Stromal cell of bone marrow (primary cell): ENCODE data around the gene CTDP1.

Experiments
- DNase-seq: peaks from one replicate; pipeline ENCODE4 v3.0.0-alpha.2; 2012; ENCODE audit warnings: low read depth

Gene CTDP1

DNA sequence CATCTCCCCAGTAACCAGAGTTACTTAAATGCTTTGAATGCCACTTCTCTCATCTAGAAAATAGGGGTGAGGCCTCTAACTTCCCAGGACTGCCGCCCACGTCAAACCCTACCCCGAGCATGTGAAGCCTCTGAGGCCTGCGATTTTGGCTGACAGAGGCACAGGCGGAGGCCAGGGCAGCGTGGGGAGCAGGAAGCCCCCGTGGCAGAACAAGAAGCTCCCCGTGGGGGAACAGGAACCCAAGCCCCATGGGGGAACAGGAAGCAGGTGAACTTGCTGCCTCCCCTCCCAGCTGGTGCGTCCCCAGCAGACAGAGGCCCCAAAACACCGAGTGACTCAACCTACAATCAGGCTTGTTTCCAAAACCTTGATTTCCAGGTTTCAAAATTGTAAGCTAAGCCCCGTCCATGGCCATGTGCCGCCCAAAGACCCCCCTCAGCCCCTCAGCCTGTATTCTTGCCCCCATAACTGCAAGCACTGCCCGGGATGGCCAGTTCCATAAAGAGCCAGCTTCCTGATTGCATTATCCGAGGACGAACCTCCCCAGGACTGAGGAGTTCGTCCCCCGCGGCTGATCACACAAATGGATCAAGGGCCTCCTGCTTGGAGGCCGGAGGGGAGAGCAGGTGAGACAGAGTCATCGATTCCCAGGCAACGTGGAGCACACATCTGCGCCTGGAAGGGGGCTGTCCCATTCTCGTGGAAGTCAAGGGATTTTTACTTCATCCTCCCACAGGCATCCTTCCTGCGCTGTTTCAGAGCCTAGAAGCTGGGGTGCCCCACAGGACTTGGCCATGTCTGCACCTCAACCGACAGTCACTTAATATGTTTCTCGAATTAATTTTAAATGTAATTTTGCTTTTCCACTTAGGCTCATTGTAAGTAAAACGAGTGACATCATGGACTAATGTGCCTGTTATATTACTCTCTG is 36.3 kb upstream of the CTDP1 start:
- DNase-seq = no peak

DNA sequence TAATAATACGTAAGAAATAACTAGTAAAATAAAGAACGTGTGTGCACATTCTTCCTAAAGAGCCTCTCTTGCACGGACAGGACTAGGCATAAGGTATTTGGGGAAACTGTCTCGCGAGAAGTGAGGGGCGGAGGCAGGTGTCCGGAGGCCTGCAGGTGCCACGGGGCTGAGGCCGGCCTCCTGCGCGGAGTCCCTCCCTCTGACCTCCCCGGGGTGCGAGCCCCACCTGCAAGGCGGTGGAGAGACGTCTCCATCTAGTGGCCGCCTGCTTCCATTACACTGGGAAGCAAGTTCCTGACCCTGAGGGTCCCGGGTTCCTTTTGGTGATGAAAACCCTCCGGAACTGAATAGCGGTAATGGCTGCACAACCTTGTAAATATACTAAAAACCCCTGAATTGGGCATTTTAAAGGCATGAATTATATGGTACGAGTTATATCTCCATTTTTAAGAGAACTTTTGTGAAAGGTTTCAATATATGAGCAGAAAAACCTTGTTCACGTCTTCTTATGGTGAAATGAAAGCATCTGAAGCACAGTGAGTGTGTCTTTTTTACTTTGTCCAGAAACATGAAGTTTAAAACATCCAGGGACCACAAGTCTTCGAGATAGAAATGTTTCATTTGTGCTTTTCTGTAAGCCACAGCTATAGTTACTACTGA is 35.5 kb upstream of the CTDP1 start:
- DNase-seq = no peak

DNA sequence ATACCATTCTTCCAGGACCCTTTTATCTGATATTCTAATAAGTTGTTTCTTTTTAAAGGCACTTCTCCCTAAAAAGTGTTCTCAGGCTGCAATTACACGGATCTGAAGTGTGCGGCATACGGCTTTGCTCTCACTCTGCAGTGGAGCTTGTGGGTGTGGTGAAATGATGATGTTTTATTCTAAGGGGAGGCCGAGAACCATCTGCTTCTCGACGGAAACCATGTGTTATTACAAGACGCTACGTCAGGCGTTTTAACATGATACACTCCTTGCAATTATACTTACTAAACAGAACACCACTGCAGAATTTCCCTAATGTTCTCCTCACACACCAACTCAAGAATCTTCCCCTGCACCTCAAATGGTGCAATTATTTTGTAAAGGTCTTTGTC is 34.9 kb upstream of the CTDP1 start:
- DNase-seq = no peak

DNA sequence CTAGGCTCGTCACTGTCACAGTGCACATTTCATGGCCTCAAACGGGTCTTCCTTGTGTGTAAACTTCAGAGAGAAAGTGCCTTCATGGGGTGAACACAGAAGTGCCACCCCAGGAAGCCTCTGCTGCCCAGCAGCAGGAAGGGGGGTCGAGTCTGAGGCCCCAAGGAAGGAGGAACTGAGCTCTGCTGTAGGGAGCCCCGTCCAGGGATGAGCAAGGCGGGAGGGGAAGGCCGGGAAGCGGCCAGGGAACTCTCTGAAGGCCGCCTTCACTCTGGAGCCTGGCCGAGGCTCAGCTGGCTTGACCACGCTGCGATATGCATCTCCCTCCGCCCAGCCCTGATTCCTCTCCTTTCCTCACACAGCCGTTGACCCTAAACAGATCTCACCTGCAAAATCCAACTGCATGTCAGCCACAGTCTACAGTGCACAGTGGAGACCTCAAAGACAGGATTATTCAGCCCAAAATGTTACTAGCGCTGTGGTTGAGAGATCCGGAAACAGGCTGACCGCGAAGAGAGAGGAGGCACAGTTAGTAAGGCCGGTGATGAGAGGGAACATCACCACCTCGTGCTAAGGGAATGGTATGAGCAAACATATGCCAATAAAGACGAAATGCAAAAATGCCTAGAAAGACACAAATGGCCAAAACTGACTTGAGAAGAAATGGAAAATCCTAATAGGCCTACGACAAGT is 34.2 kb upstream of the CTDP1 start:
- DNase-seq = no peak

DNA sequence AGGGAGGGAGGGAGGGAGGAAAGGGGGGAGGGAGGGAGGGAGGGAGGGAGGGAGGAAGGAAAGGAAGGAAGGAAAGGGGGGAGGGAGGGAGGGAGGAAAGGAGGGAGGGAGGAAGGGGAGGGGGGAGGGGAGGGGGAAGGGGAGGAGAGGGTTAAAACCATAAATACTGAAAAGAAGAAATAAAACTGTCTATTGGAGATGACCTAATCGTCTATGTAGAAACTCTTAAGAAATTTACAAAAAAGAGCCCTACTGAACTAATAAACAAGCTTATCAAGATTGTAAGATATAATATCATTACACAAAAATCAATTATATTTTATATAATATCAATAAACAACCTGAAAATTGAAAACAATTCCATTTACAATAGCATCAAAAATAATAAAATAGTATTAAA is 32.3 kb upstream of the CTDP1 start:
- DNase-seq = no peak

DNA sequence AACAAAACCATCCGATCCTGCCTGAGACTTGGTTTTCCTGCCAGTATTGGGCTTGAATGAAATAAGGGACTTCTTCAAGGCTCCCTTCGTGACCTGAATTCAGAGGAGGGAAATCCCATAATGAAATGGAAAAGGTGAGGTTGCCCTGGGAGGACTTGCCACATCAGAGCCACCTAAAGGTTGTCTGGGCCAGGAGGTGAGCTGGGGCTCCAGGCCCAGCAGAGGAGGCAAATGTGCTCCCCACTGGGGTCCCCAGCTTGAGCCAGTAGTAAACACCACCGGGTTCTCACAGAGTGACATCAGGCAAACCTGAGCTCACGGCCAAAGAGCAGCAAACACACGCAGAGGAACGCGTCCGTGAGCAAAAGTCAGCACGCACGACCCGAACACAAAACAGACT is 28.6 kb upstream of the CTDP1 start:
- DNase-seq = no peak

DNA sequence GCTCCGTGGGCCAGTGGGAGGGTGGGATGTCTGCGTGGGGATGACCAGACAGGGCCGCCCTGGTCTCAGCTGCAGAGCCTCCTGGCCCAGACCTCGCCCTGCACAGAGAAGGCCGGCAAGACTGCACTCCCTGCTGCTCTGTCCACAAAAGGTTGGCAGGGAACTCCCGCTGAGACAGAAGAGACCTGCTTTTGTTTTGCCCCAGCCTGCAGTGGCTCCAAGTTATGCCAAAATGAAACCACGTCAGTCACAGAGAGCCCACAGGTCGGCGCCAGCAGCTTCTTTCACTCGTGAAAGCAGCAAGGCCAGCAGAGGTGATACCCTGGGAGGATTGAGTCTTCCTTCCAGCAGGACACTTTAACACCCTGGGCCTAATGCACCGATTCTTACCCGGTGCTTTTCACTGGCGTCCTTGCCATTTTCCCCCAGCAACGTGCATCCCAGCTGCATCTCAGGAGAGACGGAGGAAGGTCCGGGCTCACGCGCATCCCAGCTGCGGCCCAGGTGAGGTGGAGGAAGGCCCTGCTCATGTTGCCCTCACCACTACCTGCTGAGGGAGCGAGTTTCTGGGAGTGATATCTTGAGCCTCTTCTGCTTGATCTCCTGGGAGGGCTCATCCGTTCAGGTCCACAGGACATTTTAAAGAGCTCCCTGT is 22.1 kb upstream of the CTDP1 start:
- no peak for DNase-seq

DNA sequence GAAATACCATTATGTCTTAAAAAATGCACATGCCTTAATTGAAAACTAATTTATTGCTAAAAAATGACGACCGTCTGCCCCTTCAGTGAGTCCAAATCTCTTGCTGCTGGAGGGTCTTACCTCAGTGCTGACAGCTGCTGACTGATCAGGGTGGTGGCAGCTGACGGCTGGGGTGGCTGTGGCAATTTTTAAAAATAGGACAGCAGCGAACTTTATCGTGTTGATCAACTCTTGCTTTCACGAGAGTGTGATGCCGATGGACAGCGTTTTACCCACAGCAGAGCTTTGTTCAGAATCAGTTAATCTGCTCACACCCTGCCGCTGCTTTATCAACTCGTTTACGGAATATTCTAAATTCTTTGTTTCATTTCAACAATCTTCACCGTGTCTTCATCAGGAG is 21.2 kb upstream of the CTDP1 start:
- no peak for DNase-seq

DNA sequence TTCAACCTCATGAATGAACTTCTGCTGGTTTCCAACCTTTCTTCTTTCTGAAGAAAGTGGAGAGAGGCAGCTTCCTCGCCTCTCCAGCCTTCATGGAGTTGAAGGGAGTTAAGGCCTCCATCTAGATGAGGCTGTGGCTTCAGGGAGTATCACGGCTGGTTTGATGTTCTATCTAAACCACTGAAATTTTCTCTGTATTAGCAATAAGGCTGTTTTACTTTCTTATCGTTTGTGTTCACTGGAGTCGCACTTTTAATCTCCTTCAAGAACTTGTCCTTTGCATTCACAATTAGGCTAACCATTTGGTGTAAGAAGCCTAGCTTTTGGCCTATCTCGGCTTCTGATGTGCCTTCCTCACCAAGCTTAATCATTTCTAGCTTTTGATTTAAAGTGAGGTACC is 19.9 kb upstream of the CTDP1 start:
- DNase-seq = no peak

DNA sequence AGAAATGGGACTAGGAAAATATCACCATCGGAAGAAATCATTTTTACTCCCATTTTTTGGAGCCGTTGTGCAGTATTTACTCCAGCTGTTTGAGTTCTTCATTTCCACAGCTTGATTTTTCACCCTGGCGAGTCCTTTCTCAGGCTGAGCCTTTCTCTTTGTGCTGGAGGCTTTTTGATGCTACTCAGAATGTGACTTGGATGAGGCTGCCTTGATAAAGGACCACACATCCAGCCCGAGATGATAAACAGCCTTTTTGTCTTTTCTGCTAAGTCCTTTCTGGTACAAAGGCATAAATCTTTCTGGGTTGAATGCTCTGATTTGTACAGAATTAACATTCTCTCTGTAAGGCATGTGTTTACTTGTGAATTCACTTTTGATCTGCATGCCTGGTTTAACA is 17.6 kb upstream of the CTDP1 start:
- no peak for DNase-seq

DNA sequence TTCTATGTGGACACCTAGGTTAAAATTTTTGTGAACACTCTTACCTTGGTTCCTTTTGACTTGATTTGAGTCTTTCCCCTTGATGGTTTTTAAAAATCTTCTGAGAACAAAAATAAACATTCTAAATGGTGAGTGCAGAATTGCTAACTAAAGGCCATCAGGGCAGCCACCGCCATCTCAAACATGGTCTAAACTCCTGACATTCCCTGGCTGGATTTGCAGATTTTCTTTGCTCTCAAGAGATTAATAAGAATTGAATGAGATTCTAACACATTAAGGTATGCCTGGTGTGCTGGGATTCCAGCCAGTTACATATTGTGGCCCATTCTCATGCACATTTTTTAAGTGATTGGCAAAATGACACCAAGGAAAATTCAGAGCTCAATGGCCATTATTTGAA is 17.2 kb upstream of the CTDP1 start:
- DNase-seq = no peak

DNA sequence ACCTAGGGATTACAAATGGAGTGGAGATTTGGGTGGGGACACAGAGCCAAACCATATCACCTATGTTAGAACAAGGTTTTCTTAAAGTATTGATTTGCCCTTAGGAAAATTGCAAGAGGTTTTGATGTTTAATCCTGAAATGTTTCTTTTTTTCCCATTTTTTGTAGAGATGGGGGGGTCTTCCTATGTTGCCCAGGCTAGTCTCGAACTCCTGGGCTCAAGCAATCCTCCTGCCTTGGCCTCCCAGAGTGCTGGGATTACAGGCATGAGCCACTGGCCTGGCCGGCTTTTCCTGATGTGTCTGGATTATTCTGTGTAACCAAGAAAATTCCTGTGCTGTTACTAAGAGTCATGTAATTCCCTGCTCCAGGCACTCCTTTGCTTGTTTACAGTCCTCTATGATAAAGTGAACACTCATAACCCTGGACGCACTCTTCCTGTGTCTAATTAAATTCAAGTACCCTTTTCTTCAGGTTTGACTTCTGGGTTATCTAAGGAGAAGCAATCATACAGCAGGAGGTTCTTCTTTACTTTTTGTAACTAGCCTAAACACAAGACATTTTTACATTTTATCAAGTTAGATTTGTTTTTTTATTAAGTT is 15.0 kb upstream of the CTDP1 start:
- no peak for DNase-seq

DNA sequence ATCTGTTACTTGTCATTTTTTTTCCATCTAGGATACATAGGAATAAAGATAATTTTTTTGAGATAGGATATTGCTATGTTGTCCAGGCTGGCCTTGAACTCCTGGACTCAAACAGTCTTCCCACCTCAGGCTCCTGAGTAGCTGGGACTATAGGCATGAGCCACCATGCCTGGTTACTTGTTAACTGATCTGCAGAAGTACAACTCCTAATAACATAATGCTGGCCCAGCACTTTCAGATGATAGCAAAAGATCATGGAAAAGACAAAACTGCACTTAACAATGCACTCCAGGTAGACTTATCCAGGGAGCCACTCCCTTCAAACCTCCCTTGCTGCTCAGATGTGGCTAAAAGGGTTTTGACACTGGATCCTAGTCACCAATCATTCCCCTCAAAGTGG is 11.4 kb upstream of the CTDP1 start:
- no peak for DNase-seq

DNA sequence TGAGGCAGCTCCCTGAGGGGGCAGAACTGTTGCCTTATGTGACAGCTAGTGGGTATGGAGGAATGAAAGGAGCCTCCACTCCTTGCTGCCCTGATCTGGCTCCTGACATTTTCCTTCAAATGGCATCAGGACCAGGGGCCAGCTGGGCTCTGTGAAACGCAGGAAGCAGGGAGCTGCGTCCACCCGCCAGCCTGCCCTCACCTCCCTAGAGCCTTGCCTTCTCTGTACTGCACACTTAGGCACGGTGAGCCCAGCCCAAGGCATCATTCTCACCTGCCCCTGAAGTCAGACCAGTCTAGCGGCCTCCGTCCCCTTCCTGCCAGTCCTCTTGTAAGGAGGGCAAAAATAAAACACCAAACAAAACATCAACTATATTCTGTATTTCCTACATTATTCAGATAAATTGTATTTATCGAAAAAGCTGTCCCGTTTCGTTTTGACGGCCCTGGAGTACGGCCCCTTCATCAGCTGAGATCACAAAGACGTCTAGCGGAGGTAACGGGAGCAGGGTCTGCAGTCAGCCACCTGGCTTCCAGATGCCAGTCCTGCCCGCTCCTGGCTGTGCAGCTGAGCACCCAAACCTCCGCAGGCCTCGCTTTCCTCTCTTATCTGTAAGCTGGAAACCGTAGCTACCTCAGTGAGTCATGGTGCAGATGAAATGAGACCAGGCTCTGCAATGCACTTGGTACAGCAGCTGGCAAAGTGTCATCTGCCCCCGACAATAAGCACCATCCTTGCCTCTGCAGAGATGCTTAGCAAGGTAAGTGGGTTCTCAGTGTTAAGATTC is 6.9 kb upstream of the CTDP1 start:
- no peak for DNase-seq

DNA sequence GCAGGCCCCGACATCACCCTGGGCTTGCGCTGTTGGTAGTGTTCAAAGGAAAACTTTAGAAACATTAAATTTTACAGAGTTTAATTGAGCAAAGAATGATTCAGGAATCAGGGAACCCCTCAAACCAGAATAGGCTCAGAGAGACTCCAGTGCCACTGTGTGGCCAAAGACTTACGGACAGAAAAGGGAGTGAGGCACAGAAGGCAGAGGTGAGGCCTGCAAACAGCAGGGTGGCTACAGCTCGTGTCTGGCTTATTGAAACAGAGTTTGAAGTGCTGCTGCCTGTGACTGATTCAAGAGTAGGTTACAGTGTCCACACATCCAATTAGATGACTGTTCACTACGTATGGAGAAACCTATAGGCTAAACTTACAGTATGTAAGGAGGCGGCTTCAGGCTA is 2.4 kb upstream of the CTDP1 start:
- DNase-seq = no peak

DNA sequence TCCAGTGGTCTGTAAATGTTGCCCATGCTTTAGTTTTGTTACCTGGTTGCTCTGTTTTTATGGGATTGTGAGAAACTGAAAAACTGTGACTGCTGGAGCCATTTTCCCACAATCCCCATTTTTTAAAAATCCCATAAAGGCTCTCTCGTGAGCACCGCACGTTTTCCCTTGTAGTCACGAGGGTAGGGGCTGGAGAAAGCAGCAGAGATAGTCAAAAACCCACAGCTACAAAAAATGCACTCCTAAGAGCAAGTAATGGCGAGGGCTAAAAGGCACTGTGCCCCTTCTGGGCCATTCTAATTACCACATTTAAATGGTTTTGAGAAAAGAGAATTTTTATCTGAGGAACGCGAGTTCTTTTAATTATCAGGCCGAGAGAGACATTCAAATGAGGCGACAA is 1.8 kb upstream of the CTDP1 start:
- DNase-seq = no peak

DNA sequence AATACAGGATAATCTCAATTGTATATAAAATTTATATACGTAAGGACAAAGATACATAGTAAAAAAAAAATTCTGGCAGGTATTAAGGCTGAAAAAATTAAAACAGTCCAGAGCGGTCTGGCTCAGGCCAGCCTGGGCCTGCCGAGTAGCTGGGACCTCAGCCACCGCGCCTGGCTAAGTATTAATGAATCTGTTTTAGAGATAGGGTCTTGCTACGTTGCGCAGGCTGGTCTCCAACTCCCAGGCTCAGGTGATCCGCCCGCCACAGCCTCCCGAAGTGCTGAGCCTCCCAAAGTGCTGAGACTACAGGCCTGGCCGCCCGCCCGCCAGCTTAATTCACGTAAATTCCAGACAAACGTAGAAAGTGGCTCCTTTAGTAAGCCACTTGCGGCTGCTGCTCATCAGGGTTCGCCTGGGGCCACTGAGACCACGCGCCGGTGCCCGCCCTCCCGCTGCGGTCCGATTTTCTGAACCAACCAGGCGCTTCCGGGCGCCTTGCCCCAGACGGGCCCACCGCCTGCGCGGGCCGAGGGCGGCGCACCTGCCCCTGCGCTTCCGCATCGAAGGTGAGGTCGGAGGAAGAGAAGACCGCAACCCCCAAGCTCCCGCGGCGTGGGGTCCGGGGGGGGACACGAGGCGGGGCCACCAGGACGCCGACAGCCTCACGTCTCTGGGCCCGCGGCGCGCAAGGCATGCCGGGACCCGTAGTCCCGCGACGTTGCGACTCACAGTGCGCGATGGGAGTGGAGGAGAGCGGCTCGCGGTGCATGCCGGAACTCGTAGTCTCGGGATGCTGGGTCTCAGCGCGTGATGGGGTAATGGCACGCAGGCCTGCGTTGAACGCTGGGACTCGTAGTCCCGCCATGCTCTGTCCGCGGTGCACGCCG is 695 bp upstream of the CTDP1 start:
- DNase-seq = peak; percentile 97

DNA sequence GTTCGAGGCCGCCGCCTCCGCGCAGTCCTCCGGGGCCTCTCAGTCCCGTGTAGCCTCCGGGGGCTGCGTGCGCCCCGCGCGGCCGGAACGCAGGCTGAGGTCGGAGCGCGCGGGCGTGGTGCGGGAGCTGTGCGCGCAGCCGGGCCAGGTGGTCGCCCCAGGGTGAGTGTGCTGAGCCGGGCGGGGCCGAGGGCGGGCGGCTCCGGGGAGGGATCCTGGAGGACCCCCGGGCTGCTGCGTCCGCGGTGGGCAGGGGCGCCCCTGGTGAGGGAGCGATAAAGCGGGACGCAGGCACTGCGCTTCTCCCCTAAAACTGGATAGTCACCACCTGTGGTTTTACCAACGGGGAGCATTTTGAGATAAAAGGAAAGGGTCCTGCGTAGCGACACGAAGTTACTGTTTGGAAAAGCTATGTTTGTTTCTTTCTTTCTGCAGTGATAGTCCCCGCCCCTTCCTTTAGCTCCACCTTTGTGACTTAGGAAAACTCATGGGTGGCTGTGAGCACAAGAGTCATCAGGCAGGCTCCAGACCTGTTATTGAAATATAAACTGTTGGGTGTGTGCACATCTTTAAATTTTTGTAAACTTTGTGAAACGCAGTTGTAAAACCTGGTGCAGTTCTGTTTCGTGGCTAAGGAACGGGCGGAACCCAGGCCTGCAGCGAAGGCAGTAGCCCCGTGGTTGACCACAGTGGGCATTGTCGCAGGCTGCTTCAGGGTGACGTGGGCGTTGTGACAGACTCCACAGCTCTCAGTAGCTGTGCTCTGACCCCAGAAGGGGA is 687 bp downstream of the CTDP1 start:
- no peak for DNase-seq

DNA sequence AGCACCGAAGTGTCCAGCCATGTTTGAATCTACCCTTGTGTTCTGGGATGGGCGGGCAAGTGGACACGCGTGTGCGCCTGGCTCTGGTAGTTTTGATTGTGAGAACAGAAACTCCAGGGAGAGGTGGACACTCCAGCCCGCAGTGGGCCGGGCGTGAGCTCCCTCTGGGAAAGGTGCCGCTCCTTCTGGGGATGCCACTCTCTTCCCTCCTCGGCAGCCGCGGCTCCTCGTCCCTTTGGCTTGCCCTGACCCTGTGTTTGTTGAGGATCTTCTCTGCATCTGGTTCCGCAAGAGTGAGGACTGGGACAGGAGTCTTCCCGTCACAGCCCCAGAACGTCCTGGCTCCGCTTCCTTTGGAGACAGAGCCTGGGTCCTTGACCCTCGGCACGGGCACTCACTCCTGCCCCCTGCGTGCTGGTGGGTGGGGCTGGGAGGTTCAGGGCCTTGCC is 1.3 kb downstream of the CTDP1 start:
- DNase-seq = no peak
